Activated naive CD8-positive, alpha-beta T cell treated with anti-CD3 and anti-CD28 coated beads, Interleukin-2, amount 10 ng/mL, durations not matched to agents 7 days and 5 days (primary cell): Measurements from ENCODE around the gene CEP131. TPM values are rescaled to one million over a fixed set of nuclear protein-coding genes. Genes with fewer than 3 reads are reported as not detected.

ENCODE experiments used
- ATAC-seq: fragments of 150-1000 bp; cut with Tn5 transposase; one replicate; pipeline ENCODE4 v1.10.0; 2021; ENCODE audit warnings: low read depth, moderate library complexity
- POLR2A ChIA-PET: fragments of 350-600 bp; sonication (Branson Sonifier 250); formaldehyde crosslinking; loops from one replicate; lab custom pipeline; 2021; ENCODE audit warnings: antibody characterized with exemption; lab: Charles Lee
- DNase-seq: peaks from one replicate; pipeline ENCODE4 v3.0.0; 2021
- H3K27ac Mint-ChIP-seq: one replicate; pipeline ENCODE4 v1.8.0; 2022; ENCODE audit warnings: mild to moderate bottlenecking, mixed read lengths
- H3K27me3 Mint-ChIP-seq: one replicate; pipeline ENCODE4 v1.8.0; 2022; ENCODE audit warnings: mild to moderate bottlenecking, moderate library complexity, mixed read lengths
- H3K36me3 Mint-ChIP-seq: one replicate; pipeline ENCODE4 v1.8.0; 2021; ENCODE audit warnings: mild to moderate bottlenecking, mixed read lengths
- H3K4me1 Mint-ChIP-seq: one replicate; pipeline ENCODE4 v1.8.0; 2021; ENCODE audit warnings: mixed read lengths
- H3K4me3 Mint-ChIP-seq: one replicate; pipeline ENCODE4 v1.8.0; 2022; ENCODE audit warnings: mild to moderate bottlenecking, moderate library complexity, mixed read lengths
- H3K9me3 Mint-ChIP-seq: one replicate; pipeline ENCODE4 v1.8.0; 2021; ENCODE audit warnings: mixed read lengths
- total RNA-seq, 2 experiments: library from RNA; stranded (reverse); gene quantifications; one replicate each; pipeline ENCODE4 v1.2.3, GENCODE V29; 2021

Gene CEP131
- total RNA-seq, 2 experiments from 2014 or later: 18.4 to 20.7 TPM

DNA sequence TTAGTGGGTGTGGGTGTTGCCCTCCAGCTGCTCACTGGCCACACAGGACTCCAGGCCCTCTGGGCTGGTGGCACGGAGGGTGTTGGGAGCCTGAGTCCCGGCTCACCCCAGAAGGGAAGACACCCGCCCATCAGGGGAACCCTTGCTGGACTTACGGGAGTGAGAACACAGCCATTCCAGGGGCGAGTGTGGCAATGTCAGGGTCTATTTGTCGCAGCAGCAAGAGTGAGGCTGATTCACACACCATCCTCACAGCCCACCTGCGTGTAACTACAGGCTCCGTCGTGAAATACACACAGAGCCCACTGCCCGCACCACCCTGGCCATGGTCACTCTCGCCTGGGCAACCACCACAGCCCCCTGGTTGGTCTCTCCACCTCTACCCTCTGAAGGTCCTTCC lies 39.0 kb downstream of the CEP131 start:
- POLR2A ChIA-PET: no interaction called here
- no peak overlapping the region for H3K27ac Mint-ChIP-seq
- H3K9me3 Mint-ChIP-seq: no peaks in the 10 kb centered on the region
- peaks cover 6% of the 10 kb centered on the region for H3K27me3 Mint-ChIP-seq
- H3K4me3 Mint-ChIP-seq: no peak overlapping the region
- no peaks in the 10 kb centered on the region for H3K36me3 Mint-ChIP-seq
- ATAC-seq (no peak), DNase-seq (no peak)
- no peaks in the 10 kb centered on the region for H3K4me1 Mint-ChIP-seq

DNA sequence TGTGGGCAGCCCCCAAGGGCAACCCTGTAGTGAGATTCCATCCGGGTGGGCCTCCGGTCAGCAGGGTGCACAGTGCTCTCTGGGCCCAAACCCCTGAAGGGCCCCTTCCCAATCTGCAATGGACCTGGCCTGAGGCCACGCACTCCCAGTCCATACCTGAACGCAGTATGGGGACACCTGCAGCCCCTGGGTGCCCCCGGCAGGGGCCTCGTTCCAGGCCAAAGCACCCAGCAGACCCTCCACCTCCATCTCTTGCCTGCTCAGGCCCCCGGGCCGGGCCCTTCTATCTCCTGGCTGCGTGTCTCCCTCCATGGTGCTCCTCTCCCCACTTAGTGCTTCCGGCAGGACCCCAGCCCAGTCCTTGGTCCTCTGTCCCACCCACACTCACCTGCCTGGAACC lies 39.4 kb downstream of the CEP131 start:
- H3K9me3 Mint-ChIP-seq: no peaks in the 10 kb centered on the region
- POLR2A ChIA-PET: no interaction called here
- peak overlapping the region; percentile 34 for H3K27ac Mint-ChIP-seq
- peaks cover 6% of the 10 kb centered on the region for H3K27me3 Mint-ChIP-seq
- no peak for ATAC-seq
- DNase-seq: no peak
- H3K36me3 Mint-ChIP-seq: no peaks in the 10 kb centered on the region
- H3K4me3 Mint-ChIP-seq: no peak overlapping the region
- no peaks in the 10 kb centered on the region for H3K4me1 Mint-ChIP-seq

DNA sequence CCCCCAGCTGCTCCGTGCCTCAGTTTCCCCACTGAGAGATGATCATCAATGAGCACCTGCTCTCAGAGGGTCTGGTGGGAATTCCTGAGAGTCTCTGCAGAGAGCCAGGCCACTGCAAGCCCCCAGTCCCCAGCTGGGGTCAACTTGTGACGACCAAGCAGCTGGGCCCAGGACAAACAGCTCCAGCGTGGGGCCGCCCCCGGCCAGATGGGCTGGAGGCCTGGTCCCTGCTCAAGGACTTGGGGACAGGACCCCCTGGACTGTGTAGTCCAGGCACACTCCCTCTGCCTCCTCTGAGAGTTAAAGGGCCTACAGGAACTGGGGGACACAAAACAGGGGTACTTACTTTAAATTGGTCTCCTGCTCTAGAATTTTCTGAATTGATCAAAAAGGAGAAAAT lies 40.2 kb downstream of the CEP131 start:
- H3K27me3 Mint-ChIP-seq: peaks cover 6% of the 10 kb centered on the region
- ATAC-seq: no peak
- H3K27ac Mint-ChIP-seq: no peak overlapping the region
- H3K9me3 Mint-ChIP-seq: no peaks in the 10 kb centered on the region
- POLR2A ChIA-PET: no interaction called here
- no peaks in the 10 kb centered on the region for H3K36me3 Mint-ChIP-seq
- no peak for DNase-seq
- H3K4me3 Mint-ChIP-seq: no peak overlapping the region
- H3K4me1 Mint-ChIP-seq: no peaks in the 10 kb centered on the region

GRCh38 chr17:81181811-81182185 lies 41.0 kb downstream of the CEP131 start:
- H3K27ac Mint-ChIP-seq: no peak overlapping the region
- no peak for DNase-seq
- H3K9me3 Mint-ChIP-seq: no peaks in the 10 kb centered on the region
- H3K36me3 Mint-ChIP-seq: no peaks in the 10 kb centered on the region
- H3K27me3 Mint-ChIP-seq: peaks cover 6% of the 10 kb centered on the region
- POLR2A ChIA-PET: no interaction called here
- H3K4me1 Mint-ChIP-seq: no peaks in the 10 kb centered on the region
- no peak for ATAC-seq
- H3K4me3 Mint-ChIP-seq: no peak overlapping the region

DNA sequence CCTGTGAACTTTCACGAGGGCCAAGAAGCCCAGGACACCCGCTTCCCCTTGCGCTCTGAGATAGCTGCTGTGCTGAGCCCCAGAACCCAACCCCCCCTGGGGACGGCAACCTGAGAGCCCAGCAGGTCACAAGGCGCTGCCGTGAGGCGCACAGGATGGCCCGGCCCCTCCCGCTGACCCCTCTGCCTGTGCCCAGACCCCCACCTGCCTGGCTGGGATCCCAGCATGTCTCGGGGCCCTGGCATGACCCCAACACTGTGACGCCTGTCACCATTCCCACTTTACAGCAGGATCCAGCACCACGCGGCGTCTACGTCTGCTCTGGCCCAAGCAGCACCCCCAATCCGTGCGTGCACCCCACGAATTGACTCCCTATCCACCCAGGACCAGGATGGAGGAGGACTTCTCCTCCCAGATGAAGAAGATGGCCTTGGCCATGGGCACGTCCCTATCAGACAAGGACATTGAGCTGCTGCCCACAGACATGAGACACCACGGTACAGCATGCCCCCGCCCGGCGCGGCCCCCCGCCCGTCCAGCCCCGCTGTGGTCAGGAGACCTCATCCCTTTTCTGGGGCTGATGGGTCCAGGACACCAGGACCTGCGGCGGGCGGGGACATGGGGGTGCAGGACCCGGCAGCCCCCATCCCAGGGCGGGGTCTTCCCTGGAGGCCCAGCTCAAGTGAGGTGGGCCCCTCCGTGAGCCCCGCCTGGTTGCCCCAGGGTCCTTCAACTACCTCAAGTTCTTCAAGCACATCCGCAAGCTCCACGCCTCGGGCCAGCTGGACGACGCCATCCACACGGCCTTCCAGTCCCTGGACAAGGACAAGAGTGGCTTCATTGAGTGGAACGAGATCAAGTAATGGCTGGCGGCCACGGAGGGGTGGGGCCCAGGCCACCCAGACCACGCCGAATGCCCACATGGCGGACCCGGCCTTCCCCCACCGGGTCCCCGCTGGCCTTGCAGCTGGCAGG lies 41.6 kb downstream of the CEP131 start:
- POLR2A ChIA-PET: no interaction called here
- Mint-ChIP-seq H3K4me3 (no peak overlapping the region), H3K27me3 (peaks cover 6% of the 10 kb centered on the region), H3K27ac (no peak overlapping the region), H3K4me1 (no peaks in the 10 kb centered on the region), H3K9me3 (no peaks in the 10 kb centered on the region), H3K36me3 (no peaks in the 10 kb centered on the region)
- DNase-seq (no peak), ATAC-seq (no peak)

DNA sequence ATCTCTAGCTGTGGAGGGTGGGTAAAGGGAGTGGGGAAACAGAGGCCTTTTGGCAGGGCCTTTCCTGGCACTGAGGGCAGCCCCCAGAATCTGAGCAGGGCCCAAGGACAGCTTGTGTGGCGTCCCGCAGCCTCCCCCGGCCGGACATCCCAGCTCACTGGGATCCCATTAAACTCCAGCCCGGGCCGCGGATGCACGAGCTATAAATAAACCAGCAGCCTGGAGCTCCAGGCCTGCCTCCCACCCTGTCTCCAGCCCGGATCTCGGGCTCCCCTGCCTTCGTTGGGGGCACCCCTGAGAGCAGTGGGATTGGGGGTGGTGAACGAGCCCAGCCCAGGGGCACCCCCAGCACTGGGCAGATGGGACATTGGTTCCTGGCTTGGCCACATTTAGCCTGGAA lies 42.9 kb downstream of the CEP131 start:
- peaks cover 3% of the 10 kb centered on the region for H3K27me3 Mint-ChIP-seq
- H3K4me1 Mint-ChIP-seq: no peaks in the 10 kb centered on the region
- H3K4me3 Mint-ChIP-seq: no peak overlapping the region
- H3K36me3 Mint-ChIP-seq: no peaks in the 10 kb centered on the region
- H3K9me3 Mint-ChIP-seq: no peaks in the 10 kb centered on the region
- DNase-seq: no peak
- H3K27ac Mint-ChIP-seq: no peak overlapping the region
- no peak for ATAC-seq
- POLR2A ChIA-PET: no interaction called here

- ATAC-seq: no peak
- Mint-ChIP-seq H3K4me1 (no peaks in the 10 kb centered on the region), H3K9me3 (no peaks in the 10 kb centered on the region), H3K27ac (no peak overlapping the region), H3K27me3 (peaks cover 3% of the 10 kb centered on the region), H3K4me3 (no peak overlapping the region), H3K36me3 (no peaks in the 10 kb centered on the region)
- DNase-seq: no peak
- POLR2A ChIA-PET: no interaction called here
Observed at GRCh38 chr17:81179220-81179619, 43.5 kb downstream of the CEP131 start.

GRCh38 chr17:81178136-81179091 lies 44.4 kb downstream of the CEP131 start:
- peaks cover 3% of the 10 kb centered on the region for H3K27me3 Mint-ChIP-seq
- H3K9me3 Mint-ChIP-seq: no peaks in the 10 kb centered on the region
- H3K36me3 Mint-ChIP-seq: no peaks in the 10 kb centered on the region
- no peak overlapping the region for H3K27ac Mint-ChIP-seq
- DNase-seq (no peak), ATAC-seq (no peak)
- POLR2A ChIA-PET: no interaction called here
- H3K4me1 Mint-ChIP-seq: no peaks in the 10 kb centered on the region
- no peak overlapping the region for H3K4me3 Mint-ChIP-seq

- ATAC-seq (no peak), DNase-seq (no peak)
- no peaks in the 10 kb centered on the region for H3K9me3 Mint-ChIP-seq
- H3K4me1 Mint-ChIP-seq: no peaks in the 10 kb centered on the region
- H3K4me3 Mint-ChIP-seq: no peak overlapping the region
- H3K36me3 Mint-ChIP-seq: no peaks in the 10 kb centered on the region
- H3K27ac Mint-ChIP-seq: no peak overlapping the region
- POLR2A ChIA-PET: interaction anchor here (0.7 kb wide), 1 partner anchor 322 kb away, joined by 3 read pairs; no protein-coding TSS in a partner anchor
- peaks cover 3% of the 10 kb centered on the region for H3K27me3 Mint-ChIP-seq
Observed at GRCh38 chr17:81176666-81177065, 46.1 kb downstream of the CEP131 start.

DNA sequence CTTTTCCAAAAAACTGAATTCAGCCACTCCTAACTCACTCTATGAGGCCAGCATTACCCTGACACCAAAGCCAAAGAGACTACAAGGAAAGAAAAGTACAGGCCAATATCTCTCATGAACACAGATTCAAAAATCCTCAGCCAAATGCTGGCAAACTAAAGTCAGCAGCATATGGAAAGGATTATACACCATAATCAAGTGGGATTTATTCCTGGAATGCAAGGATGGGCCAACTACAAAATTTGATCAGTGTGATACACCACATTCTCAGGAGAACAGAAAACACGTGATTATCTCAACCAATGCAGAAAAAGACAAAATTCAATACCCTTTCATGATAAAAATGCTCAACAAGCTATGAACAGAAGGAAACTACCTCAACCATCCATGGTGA lies 49.0 kb downstream of the CEP131 start:
- ATAC-seq: no peak
- H3K4me1 Mint-ChIP-seq: no peaks in the 10 kb centered on the region
- H3K27ac Mint-ChIP-seq: no peak overlapping the region
- no peaks in the 10 kb centered on the region for H3K9me3 Mint-ChIP-seq
- no peak for DNase-seq
- POLR2A ChIA-PET: no interaction called here
- peaks cover 3% of the 10 kb centered on the region for H3K27me3 Mint-ChIP-seq
- H3K4me3 Mint-ChIP-seq: no peak overlapping the region
- no peaks in the 10 kb centered on the region for H3K36me3 Mint-ChIP-seq

DNA sequence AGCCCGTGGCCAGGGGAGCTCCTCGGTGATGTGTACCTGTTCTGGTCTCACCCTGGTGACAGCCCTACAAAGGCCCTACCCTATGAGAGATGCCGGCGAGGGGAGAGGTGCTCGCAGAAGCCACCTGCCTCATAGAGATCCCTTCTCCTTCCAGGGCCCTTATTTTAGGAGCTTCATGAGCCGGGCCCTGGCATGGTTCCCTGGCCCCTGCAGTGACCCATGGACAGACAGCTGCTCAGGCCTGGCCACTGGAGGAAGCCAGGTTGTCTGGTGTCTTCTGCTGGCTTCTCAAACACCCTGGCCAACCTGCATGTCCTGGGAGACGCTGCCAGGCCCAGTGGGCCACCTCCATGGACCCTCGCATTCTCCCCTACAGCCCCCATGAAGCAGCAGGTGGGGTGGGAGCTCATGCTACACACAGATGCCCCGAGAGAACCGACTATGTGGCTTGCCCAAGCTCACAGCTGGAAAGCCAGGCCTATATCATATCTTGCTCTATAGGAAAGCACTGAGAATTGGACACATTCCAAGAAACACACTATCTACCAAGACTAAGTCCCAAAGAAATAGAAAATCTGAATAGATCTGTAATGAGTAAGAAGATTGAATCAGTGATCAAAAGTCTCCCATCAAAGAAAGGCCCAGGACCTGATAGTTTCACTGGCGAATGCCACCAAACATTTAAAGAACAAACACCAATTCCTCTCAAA lies 49.6 kb downstream of the CEP131 start:
- H3K27me3 Mint-ChIP-seq: peaks cover 6% of the 10 kb centered on the region
- ATAC-seq (no peak), DNase-seq (no peak)
- H3K4me3 Mint-ChIP-seq: no peak overlapping the region
- H3K36me3 Mint-ChIP-seq: no peaks in the 10 kb centered on the region
- no peaks in the 10 kb centered on the region for H3K4me1 Mint-ChIP-seq
- no peaks in the 10 kb centered on the region for H3K9me3 Mint-ChIP-seq
- no peak overlapping the region for H3K27ac Mint-ChIP-seq
- POLR2A ChIA-PET: no interaction called here

DNA sequence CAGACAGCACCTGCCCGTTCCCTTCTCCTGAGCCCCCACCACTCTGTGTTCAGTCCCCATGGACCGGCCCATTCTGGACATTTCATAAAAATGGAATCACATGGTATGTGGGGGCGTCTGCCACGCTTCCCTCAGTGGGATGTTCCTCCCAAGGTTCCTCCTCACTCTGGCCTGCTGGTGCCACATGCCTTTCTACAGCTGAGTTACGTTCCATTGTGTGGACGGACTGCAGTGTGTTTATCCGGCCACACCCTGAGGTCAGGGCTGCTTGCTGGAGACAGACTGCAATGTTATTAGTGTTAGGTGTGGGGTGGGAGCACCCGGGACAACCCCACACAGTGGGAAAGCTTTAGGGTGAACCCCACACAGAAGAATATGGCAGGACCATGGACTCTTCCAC lies 50.8 kb downstream of the CEP131 start:
- Mint-ChIP-seq H3K27me3 (peaks cover 13% of the 10 kb centered on the region), H3K4me3 (no peak overlapping the region), H3K36me3 (no peaks in the 10 kb centered on the region), H3K9me3 (no peaks in the 10 kb centered on the region), H3K27ac (no peak overlapping the region), H3K4me1 (no peaks in the 10 kb centered on the region)
- no peak for DNase-seq
- POLR2A ChIA-PET: no interaction called here
- ATAC-seq: no peak
